HG03439 (cell line): ENCODE data around the gene TCF4.

ENCODE experiments used
- ATAC-seq: cut with Tn5 transposase; IDR thresholded peaks from one replicate; pipeline ENCODE4 v1.9.1; 2021; ENCODE audit warnings: mild to moderate bottlenecking, moderate library complexity; ENCODE audit not compliant: unreplicated experiment

TCF4 gene

GRCh38 chr18:55418439-55418838, 169.6 kb downstream of the TCF4 start:
- ATAC-seq: no peak

- no peak for ATAC-seq
These were observed 171.2 kb downstream of the TCF4 start for GRCh38 chr18:55416791-55417190.

GRCh38 chr18:55415258-55415871, 172.6 kb downstream of the TCF4 start:
- ATAC-seq: peak; percentile 84

- no peak for ATAC-seq
These were observed 173.5 kb downstream of the TCF4 start for GRCh38 chr18:55414475-55414874.

- no peak for ATAC-seq
These were observed 174.5 kb downstream of the TCF4 start for GRCh38 chr18:55413474-55413873.

GRCh38 chr18:55407774-55408535, 180.0 kb downstream of the TCF4 start:
- no peak for ATAC-seq

- ATAC-seq: no peak
These were observed 180.8 kb downstream of the TCF4 start for GRCh38 chr18:55407191-55407590.

- no peak for ATAC-seq
These were observed 181.5 kb downstream of the TCF4 start for GRCh38 chr18:55406451-55406991.

GRCh38 chr18:55405893-55406406, 182.0 kb downstream of the TCF4 start:
- no peak for ATAC-seq

- ATAC-seq: no peak
These were observed 182.5 kb downstream of the TCF4 start for GRCh38 chr18:55405475-55405874.

- ATAC-seq: peak; percentile 58
These were observed 183.0 kb downstream of the TCF4 start for GRCh38 chr18:55404832-55405465.

- ATAC-seq: no peak
These were observed 183.7 kb downstream of the TCF4 start for GRCh38 chr18:55404136-55404830.

GRCh38 chr18:55403421-55403949, 184.5 kb downstream of the TCF4 start:
- no peak for ATAC-seq

GRCh38 chr18:55402731-55403405, 185.1 kb downstream of the TCF4 start:
- no peak for ATAC-seq

GRCh38 chr18:55401638-55402191, 186.3 kb downstream of the TCF4 start:
- no peak for ATAC-seq

- ATAC-seq: no peak
These were observed 187.1 kb downstream of the TCF4 start for GRCh38 chr18:55400590-55401541.

GRCh38 chr18:55400081-55400480, 187.9 kb downstream of the TCF4 start:
- ATAC-seq: no peak

GRCh38 chr18:55398858-55399257, 189.1 kb downstream of the TCF4 start:
- no peak for ATAC-seq

- no peak for ATAC-seq
These were observed 191.0 kb downstream of the TCF4 start for GRCh38 chr18:55396979-55397378.
